ENCODE results near the gene PBX3. TPM values are rescaled to one million over a fixed set of nuclear protein-coding genes. Genes with fewer than 3 reads are reported as not detected.

Gene PBX3
- total RNA-seq, 1 donor from 2014 or later: 74.2 TPM

DNA sequence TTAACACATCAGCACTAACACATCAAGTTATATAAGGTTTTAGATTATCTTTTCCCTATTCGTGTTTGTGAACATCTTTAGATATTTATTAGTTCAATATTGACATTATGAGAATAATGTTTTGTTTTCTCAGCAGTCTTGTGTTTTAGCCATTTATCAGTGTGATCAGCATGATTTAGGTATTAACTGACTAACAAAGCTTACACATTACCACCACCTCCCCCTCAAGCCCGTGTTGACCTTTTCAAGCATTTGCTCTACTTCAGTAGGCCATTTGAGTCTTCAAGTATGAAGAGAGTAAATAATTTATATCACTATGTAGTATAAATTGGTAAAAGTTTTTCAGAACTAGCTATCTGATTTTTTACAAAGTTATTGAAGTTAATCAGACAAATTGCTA lies 6.9 kb downstream of the PBX3 start:
- TF ChIP-seq, protein P1, sequence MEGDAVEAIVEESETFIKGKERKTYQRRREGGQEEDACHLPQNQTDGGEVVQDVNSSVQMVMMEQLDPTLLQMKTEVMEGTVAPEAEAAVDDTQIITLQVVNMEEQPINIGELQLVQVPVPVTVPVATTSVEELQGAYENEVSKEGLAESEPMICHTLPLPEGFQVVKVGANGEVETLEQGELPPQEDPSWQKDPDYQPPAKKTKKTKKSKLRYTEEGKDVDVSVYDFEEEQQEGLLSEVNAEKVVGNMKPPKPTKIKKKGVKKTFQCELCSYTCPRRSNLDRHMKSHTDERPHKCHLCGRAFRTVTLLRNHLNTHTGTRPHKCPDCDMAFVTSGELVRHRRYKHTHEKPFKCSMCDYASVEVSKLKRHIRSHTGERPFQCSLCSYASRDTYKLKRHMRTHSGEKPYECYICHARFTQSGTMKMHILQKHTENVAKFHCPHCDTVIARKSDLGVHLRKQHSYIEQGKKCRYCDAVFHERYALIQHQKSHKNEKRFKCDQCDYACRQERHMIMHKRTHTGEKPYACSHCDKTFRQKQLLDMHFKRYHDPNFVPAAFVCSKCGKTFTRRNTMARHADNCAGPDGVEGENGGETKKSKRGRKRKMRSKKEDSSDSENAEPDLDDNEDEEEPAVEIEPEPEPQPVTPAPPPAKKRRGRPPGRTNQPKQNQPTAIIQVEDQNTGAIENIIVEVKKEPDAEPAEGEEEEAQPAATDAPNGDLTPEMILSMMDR (IDR thresholded peaks at IDR 0.05; ENCODE audit: unreplicated experiment): no peak
- Mint-ChIP-seq H3K4me3 (no peak overlapping the region), H3K36me3 (peaks cover 5% of the 10 kb centered on the region), H3K27ac (no peak overlapping the region), H3K9me3 (no peaks in the 10 kb centered on the region), H3K4me1 (peaks cover 55% of the 10 kb centered on the region), H3K27me3 (ENCODE audit: low read depth) (no peaks in the 10 kb centered on the region)
- DNase-seq (ENCODE audit: low spot score in 2 of 2, unreplicated experiment in 2 of 2): no peak

DNA sequence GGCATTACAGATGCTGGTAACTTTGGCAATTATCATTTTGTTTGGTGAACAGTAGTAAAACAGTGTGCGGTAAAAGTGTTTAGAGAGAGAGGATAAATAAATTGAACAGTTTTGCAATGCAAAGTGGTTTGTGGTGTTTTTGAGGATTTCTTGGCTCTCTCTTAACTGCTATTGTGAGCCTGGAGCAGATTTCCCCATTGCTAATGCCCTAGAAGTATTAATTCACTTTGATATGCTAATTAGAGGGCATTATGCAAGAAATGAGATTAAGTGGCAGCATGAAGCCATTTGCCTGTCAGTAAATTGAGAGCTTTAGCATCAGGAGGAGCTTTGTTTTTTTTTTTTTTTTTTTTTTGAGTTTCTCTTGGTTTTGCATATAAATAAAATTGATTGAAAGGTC lies 8.2 kb downstream of the PBX3 start:
- DNase-seq (ENCODE audit: low spot score in 2 of 2, unreplicated experiment in 2 of 2): no peak
- TF ChIP-seq, protein P1 (IDR thresholded peaks at IDR 0.05; ENCODE audit: unreplicated experiment): no peak
- peaks cover 53% of the 10 kb centered on the region for H3K4me1 Mint-ChIP-seq
- no peak overlapping the region for H3K4me3 Mint-ChIP-seq
- H3K27ac Mint-ChIP-seq: no peak overlapping the region
- H3K9me3 Mint-ChIP-seq: no peaks in the 10 kb centered on the region
- no peaks in the 10 kb centered on the region for H3K27me3 Mint-ChIP-seq (ENCODE audit: low read depth)
- peaks cover 3% of the 10 kb centered on the region for H3K36me3 Mint-ChIP-seq

DNA sequence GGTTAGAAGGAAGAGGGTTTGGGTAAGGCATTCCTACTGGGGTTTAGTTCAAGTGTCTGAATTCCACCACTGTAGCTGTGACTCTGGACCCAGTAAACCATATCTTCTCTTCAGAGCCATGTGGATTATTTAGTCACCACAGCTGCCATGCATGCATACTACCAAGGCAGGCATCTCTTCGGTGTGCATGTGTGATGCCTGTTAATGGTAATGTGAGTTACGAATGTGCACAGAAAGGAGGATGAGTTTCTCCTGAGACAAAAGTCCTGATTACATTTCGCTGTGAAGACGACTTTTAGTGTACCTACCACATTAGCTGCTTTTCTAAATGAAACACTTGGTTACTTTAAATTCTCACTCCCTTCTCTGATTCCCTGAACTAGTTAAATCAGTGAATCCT lies 9.3 kb downstream of the PBX3 start:
- Mint-ChIP-seq H3K27ac (peak overlapping the region; percentile 20), H3K4me1 (peaks cover 47% of the 10 kb centered on the region)

DNA sequence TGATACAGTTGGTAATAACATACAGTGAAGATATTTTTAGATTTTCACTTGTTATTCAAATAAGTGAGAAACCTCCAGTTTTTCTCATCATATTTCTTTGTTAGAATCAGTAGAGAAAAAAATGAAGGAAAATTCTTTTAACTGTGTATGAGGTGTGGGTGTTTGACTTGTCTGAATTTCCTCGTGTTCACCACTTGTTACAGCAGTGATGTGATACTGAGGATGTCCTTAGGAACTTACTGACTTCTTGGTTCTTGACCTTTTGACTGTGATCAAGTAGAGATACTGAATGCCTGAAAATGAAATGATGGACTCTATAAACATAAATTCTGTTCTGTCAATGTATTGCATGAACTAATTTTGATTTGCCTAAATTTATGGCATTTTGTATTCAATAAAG lies 10.7 kb downstream of the PBX3 start:
- Mint-ChIP-seq H3K27ac (no peak overlapping the region), H3K9me3 (no peaks in the 10 kb centered on the region), H3K4me1 (peaks cover 48% of the 10 kb centered on the region), H3K4me3 (no peak overlapping the region), H3K36me3 (peaks cover 3% of the 10 kb centered on the region), H3K27me3 (ENCODE audit: low read depth) (no peaks in the 10 kb centered on the region)
- TF ChIP-seq, protein P1 (IDR thresholded peaks at IDR 0.05; ENCODE audit: unreplicated experiment): no peak
- no peak for DNase-seq (ENCODE audit: low spot score in 2 of 2, unreplicated experiment in 2 of 2)

More for the DNA sequence above, 9.3 kb downstream of the PBX3 start:
- H3K27me3 Mint-ChIP-seq (ENCODE audit: low read depth): no peaks in the 10 kb centered on the region
- TF ChIP-seq, protein P1 (IDR thresholded peaks at IDR 0.05; ENCODE audit: unreplicated experiment): no peak
- H3K9me3 Mint-ChIP-seq: no peaks in the 10 kb centered on the region
- H3K36me3 Mint-ChIP-seq: peaks cover 3% of the 10 kb centered on the region
- no peak for DNase-seq (ENCODE audit: low spot score in 2 of 2, unreplicated experiment in 2 of 2)
- H3K4me3 Mint-ChIP-seq: no peak overlapping the region

DNA sequence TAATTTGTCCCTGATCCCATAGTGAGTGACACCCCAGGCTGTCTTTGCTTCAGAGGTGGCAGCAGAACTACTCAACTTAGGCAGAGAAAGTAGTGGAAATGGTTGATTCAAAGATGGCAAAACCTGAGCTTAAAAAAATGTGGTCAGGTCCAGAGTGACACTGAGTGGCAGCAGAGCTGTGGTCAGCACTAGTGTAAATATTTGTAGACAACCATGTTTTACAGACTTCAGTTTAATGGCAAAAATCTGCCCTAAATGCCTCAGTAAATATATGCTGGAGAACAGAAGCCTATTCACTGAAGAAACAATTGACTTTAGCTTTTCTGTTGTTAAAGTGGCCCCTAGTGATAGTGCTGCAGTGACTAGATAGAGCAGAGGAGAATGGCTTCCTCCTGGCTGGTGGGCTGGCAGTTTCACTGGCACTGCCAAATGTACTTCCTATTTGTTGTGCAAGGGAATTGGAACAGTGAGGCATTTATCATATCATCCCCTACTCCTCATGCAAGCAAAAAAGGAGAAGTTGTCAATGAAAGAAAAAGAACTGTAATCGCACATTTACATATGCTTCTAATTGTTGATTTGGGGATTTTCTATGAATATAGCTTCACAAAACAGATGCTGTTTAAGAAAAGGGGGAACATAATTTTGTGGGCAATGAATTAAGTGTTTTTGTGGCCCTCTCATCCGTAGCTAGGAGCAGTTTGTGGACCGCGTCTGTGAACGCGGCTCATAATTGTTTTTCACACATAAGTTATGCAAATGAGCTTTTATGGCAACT lies 12.0 kb downstream of the PBX3 start:
- Mint-ChIP-seq H3K27me3 (ENCODE audit: low read depth) (no peaks in the 10 kb centered on the region), H3K4me1 (peaks cover 57% of the 10 kb centered on the region), H3K9me3 (no peaks in the 10 kb centered on the region), H3K4me3 (no peak overlapping the region), H3K27ac (no peak overlapping the region), H3K36me3 (peaks cover 3% of the 10 kb centered on the region)
- no peak for DNase-seq (ENCODE audit: low spot score in 2 of 2, unreplicated experiment in 2 of 2)
- TF ChIP-seq, protein P1 (IDR thresholded peaks at IDR 0.05; ENCODE audit: unreplicated experiment): no peak

Measured in mesothelial cell of epicardium (in vitro differentiated cells).